Activated CD8-positive, alpha-beta memory T cell treated with anti-CD3 and anti-CD28 coated beads, Interleukin-2, amount 10 ng/mL, durations not matched to agents 7 days and 5 days (primary cell): ENCODE results near the gene PPP1CA. TPM values are rescaled to one million over a fixed set of nuclear protein-coding genes. Genes with fewer than 3 reads are reported as not detected.
"Not testable (repeated sequence)": the region's sequence is repeated elsewhere in the genome, so short reads cannot be mapped to it uniquely, and the experiment has no call there.

Source experiments
- ATAC-seq: fragments of 150-1000 bp; cut with Tn5 transposase; one replicate; pipeline ENCODE4 v1.10.0; 2021; ENCODE audit warnings: moderate library complexity
- CTCF ChIA-PET: fragments of 350-600 bp; sonication (Branson Sonifier 250); formaldehyde crosslinking; loops from one replicate; lab custom pipeline; 2021; ENCODE audit warnings: antibody characterized with exemption; lab: Charles Lee
- DNase-seq: peaks from one replicate; pipeline ENCODE4 v3.0.0-alpha.2; 2020
- H3K27ac Mint-ChIP-seq: one replicate; pipeline ENCODE4 v1.8.0; 2021; ENCODE audit warnings: mild to moderate bottlenecking, mixed read lengths
- H3K27me3 Mint-ChIP-seq: one replicate; pipeline ENCODE4 v1.8.0; 2021; ENCODE audit warnings: mixed read lengths
- H3K36me3 Mint-ChIP-seq: one replicate; pipeline ENCODE4 v1.8.0; 2021; ENCODE audit warnings: mild to moderate bottlenecking, mixed read lengths
- H3K4me1 Mint-ChIP-seq: one replicate; pipeline ENCODE4 v1.8.0; 2021; ENCODE audit warnings: mixed read lengths
- H3K4me3 Mint-ChIP-seq: one replicate; pipeline ENCODE4 v1.8.0; 2021; ENCODE audit warnings: mild to moderate bottlenecking, moderate library complexity, mixed read lengths
- H3K9me3 Mint-ChIP-seq: one replicate; pipeline ENCODE4 v1.8.0; 2022; ENCODE audit warnings: low read depth, mixed read lengths
- total RNA-seq, 2 experiments: library from RNA; stranded (reverse); gene quantifications; one replicate each; pipeline ENCODE4 v1.2.3, GENCODE V29; 2021

The PPP1CA gene
- total RNA-seq, 2 experiments from 2014 or later = 309 to 360 TPM

GRCh38 chr11:67431346-67432249, 29.9 kb upstream of the PPP1CA start:
- Mint-ChIP-seq H3K27me3 (no peaks in the 10 kb centered on the region), H3K27ac (peak overlapping the region; percentile 41), H3K4me1 (peaks cover 68% of the 10 kb centered on the region), H3K4me3 (no peak overlapping the region), H3K36me3 (peaks cover 34% of the 10 kb centered on the region), H3K9me3 (no peaks in the 10 kb centered on the region)
- CTCF ChIA-PET = interaction anchor here (8.0 kb wide), 1 partner anchor 29 kb away, joined by 96 read pairs; the partner anchor contains the start of genes PPP1CA and TBC1D10C
- DNase-seq = no peak
- ATAC-seq = no peak

- no peak overlapping the region for H3K27ac Mint-ChIP-seq
Measured at GRCh38 chr11:67429722-67430121, 28.1 kb upstream of the PPP1CA start.

GRCh38 chr11:67429038-67429668, 27.5 kb upstream of the PPP1CA start:
- Mint-ChIP-seq H3K36me3 (peaks cover 18% of the 10 kb centered on the region), H3K27ac (peak overlapping the region; percentile 95), H3K4me1 (peaks cover 60% of the 10 kb centered on the region), H3K27me3 (no peaks in the 10 kb centered on the region), H3K4me3 (peak overlapping the region; percentile 94), H3K9me3 (no peaks in the 10 kb centered on the region)
- ATAC-seq (no peak), DNase-seq (no peak)
- CTCF ChIA-PET = interaction anchor here (0.8 to 3.3 kb wide), 9 partner anchors 9 to 47 kb away, joined by 3 to 16 read pairs (median 5); partner anchors contain the start of genes PPP1CA and TBC1D10C

More at GRCh38 chr11:67429722-67430121, 28.1 kb upstream of the PPP1CA start:
- DNase-seq (no peak), ATAC-seq (no peak)
- Mint-ChIP-seq H3K36me3 (peaks cover 20% of the 10 kb centered on the region), H3K27me3 (no peaks in the 10 kb centered on the region), H3K4me1 (peaks cover 63% of the 10 kb centered on the region), H3K4me3 (peak overlapping the region; percentile 94), H3K9me3 (no peaks in the 10 kb centered on the region)
- CTCF ChIA-PET = interaction anchor here (1.5 to 3.3 kb wide), 4 partner anchors 12 to 28 kb away, joined by 6 to 16 read pairs (median 10); partner anchors contain the start of genes PPP1CA and TBC1D10C

GRCh38 chr11:67428052-67429001, 26.7 kb upstream of the PPP1CA start, which contains the start of gene RPS6KB2:
Gene RPS6KB2, plus strand, starts transcription at chr11:67428494. Its CDS starts 52 bp downstream, at chr11:67428546.
- CTCF ChIA-PET = interaction anchor here (0.7 to 3.3 kb wide), 12 partner anchors 8 to 72 kb away, joined by 3 to 16 read pairs (median 5); partner anchors contain the start of genes PPP1CA, PTPRCAP and TBC1D10C
- Mint-ChIP-seq H3K4me1 (peaks cover 52% of the 10 kb centered on the region), H3K36me3 (peaks cover 13% of the 10 kb centered on the region), H3K27me3 (no peaks in the 10 kb centered on the region), H3K27ac (peak within 1 kb of the TSS; percentile 95), H3K4me3 (peak within 1 kb of the TSS; percentile 94), H3K9me3 (no peaks in the 10 kb centered on the region)
- ATAC-seq = peak; percentile 91
- DNase-seq = peak; percentile 100

GRCh38 chr11:67427364-67427859, 25.8 kb upstream of the PPP1CA start:
- peaks cover 13% of the 10 kb centered on the region for H3K36me3 Mint-ChIP-seq
- H3K27ac Mint-ChIP-seq = peak overlapping the region; percentile 95
- not testable (repeated sequence) for DNase-seq, H3K9me3 Mint-ChIP-seq, H3K27me3 Mint-ChIP-seq
- peak overlapping the region; percentile 94 for H3K4me3 Mint-ChIP-seq
- CTCF ChIA-PET = interaction anchor here (0.8 to 3.3 kb wide), 7 partner anchors 11 to 71 kb away, joined by 3 to 16 read pairs (median 4); partner anchors contain the start of gene PPP1CA
- ATAC-seq = peak; percentile 5
- peaks cover 49% of the 10 kb centered on the region for H3K4me1 Mint-ChIP-seq

GRCh38 chr11:67423891-67424613, 22.4 kb upstream of the PPP1CA start:
- ATAC-seq = no peak
- H3K9me3 Mint-ChIP-seq = no peaks in the 10 kb centered on the region
- no peaks in the 10 kb centered on the region for H3K27me3 Mint-ChIP-seq
- no peak overlapping the region for H3K27ac Mint-ChIP-seq
- CTCF ChIA-PET = interaction anchor here (0.6 to 2.6 kb wide), 6 partner anchors 11 to 63 kb away, joined by 3 to 12 read pairs (median 4); partner anchors contain the start of genes PPP1CA and TBC1D10C
- peaks cover 43% of the 10 kb centered on the region for H3K4me1 Mint-ChIP-seq
- no peak for DNase-seq
- peaks cover 2% of the 10 kb centered on the region for H3K36me3 Mint-ChIP-seq
- no peak overlapping the region for H3K4me3 Mint-ChIP-seq

GRCh38 chr11:67423466-67423865, 21.8 kb upstream of the PPP1CA start:
- CTCF ChIA-PET = interaction anchor here (1.2 to 2.6 kb wide), 3 partner anchors 11 to 41 kb away, joined by 3 to 12 read pairs (median 5); partner anchors contain the start of gene RAD9A
- no peaks in the 10 kb centered on the region for H3K27me3 Mint-ChIP-seq
- no peak overlapping the region for H3K4me3 Mint-ChIP-seq
- H3K36me3 Mint-ChIP-seq = no peaks in the 10 kb centered on the region
- no peaks in the 10 kb centered on the region for H3K9me3 Mint-ChIP-seq
- ATAC-seq (no peak), DNase-seq (no peak)
- peaks cover 43% of the 10 kb centered on the region for H3K4me1 Mint-ChIP-seq
- no peak overlapping the region for H3K27ac Mint-ChIP-seq

- Mint-ChIP-seq H3K36me3 (no peaks in the 10 kb centered on the region), H3K27ac (no peak overlapping the region), H3K4me1 (peaks cover 42% of the 10 kb centered on the region), H3K27me3 (no peaks in the 10 kb centered on the region), H3K9me3 (no peaks in the 10 kb centered on the region), H3K4me3 (no peak overlapping the region)
- DNase-seq (no peak), ATAC-seq (no peak)
- CTCF ChIA-PET = interaction anchor here (0.9 to 2.6 kb wide), 3 partner anchors 10 to 32 kb away, joined by 3 to 12 read pairs (median 3); partner anchors contain the start of genes PTPRCAP and RAD9A
Measured at GRCh38 chr11:67422891-67423290, 21.2 kb upstream of the PPP1CA start.

GRCh38 chr11:67421430-67422031, 19.9 kb upstream of the PPP1CA start:
- H3K9me3 Mint-ChIP-seq = no peaks in the 10 kb centered on the region
- peaks cover under 1% of the 10 kb centered on the region for H3K27me3 Mint-ChIP-seq
- DNase-seq (no peak), ATAC-seq (no peak)
- peaks cover 37% of the 10 kb centered on the region for H3K4me1 Mint-ChIP-seq
- H3K4me3 Mint-ChIP-seq = peak overlapping the region; percentile 51
- CTCF ChIA-PET = interaction anchor here (1.1 to 9.4 kb wide), 3 partner anchors 13 to 30 kb away, joined by 4 to 88 read pairs (median 34); partner anchors contain the start of genes PPP1CA, RAD9A and TBC1D10C
- H3K36me3 Mint-ChIP-seq = no peaks in the 10 kb centered on the region
- H3K27ac Mint-ChIP-seq = peak overlapping the region; percentile 81

- Mint-ChIP-seq H3K27me3 (peaks cover 7% of the 10 kb centered on the region), H3K4me3 (peak overlapping the region; percentile 63), H3K36me3 (no peaks in the 10 kb centered on the region), H3K4me1 (peaks cover 43% of the 10 kb centered on the region), H3K27ac (peak overlapping the region; percentile 81), H3K9me3 (no peaks in the 10 kb centered on the region)
- peak; percentile 93 for ATAC-seq
- CTCF ChIA-PET = interaction anchor here (0.9 to 9.4 kb wide), 6 partner anchors 8 to 39 kb away, joined by 3 to 88 read pairs (median 4); partner anchors contain the start of genes PPP1CA, RAD9A, RPS6KB2 and TBC1D10C
- peak; percentile 98 for DNase-seq
Measured at GRCh38 chr11:67420646-67421429, 19.2 kb upstream of the PPP1CA start.
